Breast epithelium (tissue), 4 donors: ENCODE measurements around the gene ARHGEF3. TPM values are rescaled to one million over a fixed set of nuclear protein-coding genes. Genes with fewer than 3 reads are reported as not detected.

ENCODE experiments used
- DNase-seq, 2 donors: peaks; one replicate each; pipeline ENCODE4 v3.0.0-alpha.2; 2019; ENCODE audit warnings: low spot score in 2 of 2
- H3K27ac ChIP-seq, 2 donors: fragments of 200-600 bp; sonication (generic) in 1 of 2; one replicate each; pipeline ENCODE4 v1.5.1; 2016 to 2019; ENCODE audit warnings: mild to moderate bottlenecking in 1 of 2
- H3K27me3 ChIP-seq, 2 donors: fragments of 200-600 bp; sonication (generic) in 1 of 2; one replicate each; pipeline versions ENCODE4 v1.5.1 to v1.6.0; 2017 to 2019; ENCODE audit warnings: control low read depth in 1 of 2, mild to moderate bottlenecking in 1 of 2
- H3K36me3 ChIP-seq: fragments of 200-600 bp; one replicate; pipeline ENCODE4 v1.5.1; 2019
- H3K4me1 ChIP-seq, 2 donors: fragments of 200-600 bp; sonication (generic); one replicate each; pipeline ENCODE4 v1.5.1; 2016 to 2019; ENCODE audit warnings: control low read depth in 1 of 2
- H3K4me3 ChIP-seq, 3 donors: fragments of 200-600 bp; sonication (generic); 1 replicate in 2 of 3; 2 replicates in 1 of 3; pipeline ENCODE4 v1.5.1; 2016 to 2019; ENCODE audit warnings: mild to moderate bottlenecking in 3 of 3, moderate library complexity in 2 of 3
- H3K9me3 ChIP-seq, 2 donors: fragments of 200-600 bp; sonication (generic) in 1 of 2; one replicate each; pipeline ENCODE4 v1.5.1; 2016 to 2019; ENCODE audit warnings: control low read depth in 1 of 2
- POLR2A ChIP-seq: fragments of 450-650 bp; IDR thresholded peaks from one replicate; pipeline ENCODE4 v1.6.1; 2016; ENCODE audit warnings: antibody characterized with exemption, mild to moderate bottlenecking, moderate library complexity
- POLR2AphosphoS5 ChIP-seq, 3 donors: sonication (generic); formaldehyde crosslinking; IDR thresholded peaks; one replicate each; pipeline ENCODE4 v1.6.1; 2017; ENCODE audit warnings: antibody characterized with exemption in 3 of 3
- intact Hi-C: fragments of 100-400 bp; cut with DNase I; formaldehyde crosslinking; loops from one replicate; pipeline ENCODE4 v1.15.1; 2023; ENCODE audit warnings: low total_unique reads
- total RNA-seq, 3 donors: library from RNA; depleted of rRNA; stranded (reverse); fragments of >200 nt; gene quantifications; one replicate each; pipeline ENCODE4 v1.1.0, GENCODE V29; 2016
- TF ChIP-seq, protein P1 (sequence below), 3 donors: fragments of 450-650 bp; IDR thresholded peaks; one replicate each; pipeline ENCODE4 v1.5.1; 2016 to 2017; ENCODE audit warnings: antibody characterized with exemption in 3 of 3, mild to moderate bottlenecking in 3 of 3, moderate library complexity in 3 of 3

Gene ARHGEF3
- total RNA-seq, 3 donors from 2014 or later: 11.0 to 45.4 (median 25.2) TPM

DNA sequence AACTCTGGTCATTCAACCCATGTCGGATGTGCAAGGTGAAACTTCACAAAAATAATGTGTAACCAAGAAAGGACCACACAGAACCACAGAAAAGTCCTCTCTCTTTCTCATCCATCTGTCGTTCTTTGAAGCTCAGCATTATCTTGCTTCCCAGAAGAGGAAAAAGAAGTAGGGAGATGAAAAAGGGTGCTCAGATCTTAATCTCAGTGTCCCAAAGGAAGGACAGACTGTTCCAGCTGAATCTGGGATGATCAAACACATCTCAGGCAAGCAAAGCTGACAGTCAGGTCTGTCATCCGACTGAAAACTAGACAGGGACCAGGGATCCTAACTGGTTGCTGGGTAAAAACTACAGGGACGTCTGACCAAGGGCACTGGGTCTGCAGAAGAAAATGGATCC is 16.2 kb downstream of the ARHGEF3 start:
- H3K4me3 ChIP-seq: no peak overlapping the region
- peaks cover 7 to 15% of the 10 kb centered on the region in 2 donors for H3K4me1 ChIP-seq
- TF ChIP-seq POLR2A (no peak), POLR2AphosphoS5 (IDR thresholded peaks at IDR 0.05) (no peak)
- TF ChIP-seq, protein P1, sequence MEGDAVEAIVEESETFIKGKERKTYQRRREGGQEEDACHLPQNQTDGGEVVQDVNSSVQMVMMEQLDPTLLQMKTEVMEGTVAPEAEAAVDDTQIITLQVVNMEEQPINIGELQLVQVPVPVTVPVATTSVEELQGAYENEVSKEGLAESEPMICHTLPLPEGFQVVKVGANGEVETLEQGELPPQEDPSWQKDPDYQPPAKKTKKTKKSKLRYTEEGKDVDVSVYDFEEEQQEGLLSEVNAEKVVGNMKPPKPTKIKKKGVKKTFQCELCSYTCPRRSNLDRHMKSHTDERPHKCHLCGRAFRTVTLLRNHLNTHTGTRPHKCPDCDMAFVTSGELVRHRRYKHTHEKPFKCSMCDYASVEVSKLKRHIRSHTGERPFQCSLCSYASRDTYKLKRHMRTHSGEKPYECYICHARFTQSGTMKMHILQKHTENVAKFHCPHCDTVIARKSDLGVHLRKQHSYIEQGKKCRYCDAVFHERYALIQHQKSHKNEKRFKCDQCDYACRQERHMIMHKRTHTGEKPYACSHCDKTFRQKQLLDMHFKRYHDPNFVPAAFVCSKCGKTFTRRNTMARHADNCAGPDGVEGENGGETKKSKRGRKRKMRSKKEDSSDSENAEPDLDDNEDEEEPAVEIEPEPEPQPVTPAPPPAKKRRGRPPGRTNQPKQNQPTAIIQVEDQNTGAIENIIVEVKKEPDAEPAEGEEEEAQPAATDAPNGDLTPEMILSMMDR (IDR thresholded peaks at IDR 0.05): no peak
- intact Hi-C loops: no loop called here
- no peaks in the 10 kb centered on the region for H3K27me3 ChIP-seq
- H3K27ac ChIP-seq: peak overlapping the region; percentile 74 to 76
- no peaks in the 10 kb centered on the region for H3K36me3 ChIP-seq
- no peak for DNase-seq
- H3K9me3 ChIP-seq: no peaks in the 10 kb centered on the region

DNA sequence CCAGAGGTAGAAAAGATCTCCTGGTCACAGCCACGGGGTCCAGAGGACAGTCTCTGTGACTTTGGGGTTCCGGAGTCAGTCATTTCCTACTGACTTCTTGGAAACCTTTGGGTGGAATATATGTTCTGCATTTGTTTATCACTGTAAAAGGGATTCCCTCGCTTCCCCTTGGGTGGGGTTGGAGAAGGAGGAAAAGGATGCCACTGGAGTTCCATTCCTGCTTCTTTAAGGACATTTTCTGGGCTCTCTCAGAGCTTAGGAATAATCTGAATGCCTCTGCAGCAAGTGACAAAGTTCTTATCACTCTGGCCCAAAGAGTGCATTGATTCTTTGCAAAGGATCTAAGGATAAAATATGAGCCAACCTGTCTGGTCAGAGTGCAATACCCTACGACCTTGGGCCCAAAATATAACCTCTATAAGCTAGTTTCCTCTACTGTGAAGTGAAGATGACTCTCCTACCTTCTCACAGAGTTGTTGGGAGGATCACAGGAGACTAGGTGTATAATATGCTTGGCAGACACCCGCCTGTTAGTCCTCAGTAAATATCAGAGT is 17.2 kb downstream of the ARHGEF3 start:
- no peak for DNase-seq
- intact Hi-C loops: no loop called here
- no peaks in the 10 kb centered on the region for H3K36me3 ChIP-seq
- TF ChIP-seq POLR2A (no peak), POLR2AphosphoS5 (IDR thresholded peaks at IDR 0.05) (no peak)
- TF ChIP-seq, protein P1 (IDR thresholded peaks at IDR 0.05): no peak
- H3K27ac ChIP-seq: peak overlapping the region; percentile 74 to 76
- no peak overlapping the region for H3K4me3 ChIP-seq
- H3K4me1 ChIP-seq: peaks cover 7 to 15% of the 10 kb centered on the region in 2 donors
- H3K9me3 ChIP-seq: no peaks in the 10 kb centered on the region
- no peaks in the 10 kb centered on the region for H3K27me3 ChIP-seq

DNA sequence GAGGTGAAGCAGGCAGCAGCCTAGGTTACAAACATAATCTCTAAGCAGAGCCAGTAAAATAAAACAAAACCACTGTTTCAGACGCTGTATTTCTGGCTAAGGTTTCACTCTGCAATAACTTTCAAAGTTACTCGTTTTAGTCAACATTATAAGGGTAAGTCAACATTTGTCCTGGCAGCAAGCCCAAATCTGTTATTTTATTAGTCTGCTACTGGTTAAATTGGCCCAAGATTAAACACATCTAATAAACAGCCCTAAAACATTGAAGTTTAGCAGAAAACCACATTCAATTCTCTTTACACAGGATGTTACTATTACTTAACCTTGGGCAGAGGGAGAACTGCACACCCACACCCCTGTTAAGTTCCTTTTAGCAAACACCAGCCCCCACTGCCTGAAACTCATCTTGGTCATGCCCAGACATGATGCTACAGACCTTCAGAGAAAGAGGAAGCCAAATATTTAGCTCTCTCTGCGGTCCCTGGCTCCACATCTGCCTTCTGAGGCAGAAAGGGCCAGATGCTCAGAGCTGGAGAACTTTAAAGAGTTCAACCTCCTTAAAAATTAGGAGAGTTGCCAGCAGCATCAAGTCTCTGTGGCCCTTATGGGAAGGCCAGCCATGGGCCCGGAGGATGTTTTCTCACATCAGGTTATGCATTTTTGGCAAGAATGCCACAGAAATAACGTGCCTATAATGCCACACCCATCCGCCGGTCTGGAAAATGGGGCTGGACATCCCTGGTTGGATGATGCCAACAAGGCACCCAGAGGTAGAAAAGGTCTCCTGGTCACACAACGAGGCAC is 17.9 kb downstream of the ARHGEF3 start:
- Histone ChIP-seq H3K4me1 (peaks cover 7 to 15% of the 10 kb centered on the region in 2 donors), H3K4me3 (peak overlapping the region in 2 of 3 donors; percentile 17 to 37), H3K27ac (peak overlapping the region; percentile 74 to 76), H3K9me3 (no peaks in the 10 kb centered on the region), H3K36me3 (no peaks in the 10 kb centered on the region), H3K27me3 (no peaks in the 10 kb centered on the region)
- intact Hi-C loops: no loop called here
- peak in 2 of 3 donors; percentile 3 to 49 for TF ChIP-seq POLR2AphosphoS5 (IDR thresholded peaks at IDR 0.05)
- no peak for TF ChIP-seq POLR2A
- peak in 1 of 2 donors; percentile 81 for DNase-seq

DNA sequence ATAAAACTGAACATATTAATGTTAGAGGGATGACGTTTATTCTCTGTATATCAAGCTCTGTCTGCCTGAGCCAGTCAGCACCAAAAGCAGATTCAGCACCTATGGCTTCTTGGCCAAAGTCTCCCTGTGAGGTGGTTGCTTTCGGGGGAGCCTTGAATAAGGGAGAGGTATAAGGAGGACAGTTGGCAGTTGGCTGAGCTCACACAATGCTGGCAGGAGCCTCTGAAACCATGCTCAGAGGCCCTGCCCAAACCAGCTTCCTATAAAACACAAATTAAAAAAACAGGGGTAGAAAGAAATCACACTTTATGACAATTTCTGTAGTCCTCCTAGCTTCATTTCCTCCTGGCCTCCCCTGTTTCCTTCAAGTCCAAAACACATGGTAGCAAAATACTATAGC is 18.8 kb downstream of the ARHGEF3 start:
- TF ChIP-seq, protein P1 (IDR thresholded peaks at IDR 0.05): no peak
- TF ChIP-seq POLR2A (no peak), POLR2AphosphoS5 (IDR thresholded peaks at IDR 0.05) (no peak)
- Histone ChIP-seq H3K4me1 (peaks cover 7 to 9% of the 10 kb centered on the region in 2 donors), H3K27ac (peak overlapping the region; percentile 74 to 76), H3K27me3 (no peaks in the 10 kb centered on the region), H3K4me3 (peak overlapping the region in 1 of 3 donors; percentile 37), H3K36me3 (no peaks in the 10 kb centered on the region), H3K9me3 (no peaks in the 10 kb centered on the region)
- intact Hi-C loops: no loop called here
- no peak for DNase-seq

DNA sequence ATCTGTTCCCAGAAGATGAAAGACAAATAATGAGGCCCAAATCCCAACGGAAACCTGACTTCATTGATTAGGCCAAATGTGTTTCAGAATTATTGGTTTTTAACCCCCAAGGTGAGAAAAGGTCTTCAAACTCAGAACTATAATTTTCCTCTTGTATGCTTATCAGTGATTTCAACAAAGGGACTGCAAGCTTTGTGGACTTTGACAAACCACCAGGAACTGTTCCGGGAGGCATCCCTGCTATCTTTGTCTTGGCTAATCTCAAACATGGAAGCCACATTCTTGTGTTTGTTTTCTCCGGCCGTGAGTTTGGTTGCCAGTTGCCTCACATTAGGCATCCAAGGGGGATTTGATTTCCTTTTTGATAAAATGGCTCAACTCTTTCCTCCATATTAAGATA is 19.5 kb downstream of the ARHGEF3 start:
- no peak overlapping the region for H3K4me3 ChIP-seq
- peaks cover 7 to 9% of the 10 kb centered on the region in 2 donors for H3K4me1 ChIP-seq
- H3K9me3 ChIP-seq: no peaks in the 10 kb centered on the region
- H3K27me3 ChIP-seq: no peaks in the 10 kb centered on the region
- no peak for DNase-seq
- no peaks in the 10 kb centered on the region for H3K36me3 ChIP-seq
- no peak for TF ChIP-seq POLR2AphosphoS5 (IDR thresholded peaks at IDR 0.05)
- no peak for TF ChIP-seq POLR2A
- H3K27ac ChIP-seq: peak overlapping the region; percentile 70 to 74
- intact Hi-C loops: no loop called here

DNA sequence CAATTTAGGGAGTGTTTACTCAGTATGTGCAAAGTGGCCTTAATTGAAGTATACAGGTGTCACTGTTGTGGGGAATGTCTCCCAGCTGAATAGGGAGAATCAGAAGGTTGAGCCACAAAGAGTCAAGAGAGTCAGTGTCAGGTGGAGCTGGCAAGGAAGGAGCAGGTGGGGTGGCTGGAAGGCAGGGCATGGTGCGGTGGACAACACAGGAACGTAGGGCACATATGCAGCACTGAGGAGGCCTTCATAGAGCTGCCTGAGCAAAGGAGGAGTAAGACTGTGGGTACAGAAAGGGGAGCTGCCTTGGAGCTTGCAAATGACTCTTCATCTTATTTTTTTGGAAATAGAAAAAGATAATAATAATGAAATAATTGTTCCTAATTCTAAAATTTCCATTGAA is 20.0 kb downstream of the ARHGEF3 start:
- Histone ChIP-seq H3K4me1 (peaks cover 7 to 9% of the 10 kb centered on the region in 2 donors), H3K27me3 (no peaks in the 10 kb centered on the region), H3K27ac (peak overlapping the region; percentile 70 to 74), H3K36me3 (no peaks in the 10 kb centered on the region), H3K9me3 (no peaks in the 10 kb centered on the region), H3K4me3 (no peak overlapping the region)
- intact Hi-C loops: no loop called here
- no peak for TF ChIP-seq POLR2A
- no peak for DNase-seq
